GM19395 (cell line): ENCODE results near the gene RPS6KA4.
"Not testable (repeated sequence)": the region's sequence is repeated elsewhere in the genome, so short reads cannot be mapped to it uniquely, and the experiment has no call there.

Experiments
- ATAC-seq: cut with Tn5 transposase; IDR thresholded peaks from one replicate; pipeline ENCODE4 v1.9.1; 2021; ENCODE audit warnings: mild to moderate bottlenecking, moderate library complexity; ENCODE audit not compliant: unreplicated experiment

Gene RPS6KA4

GRCh38 chr11:64413417-64413816, 54.5 kb downstream of the RPS6KA4 start:
- no peak for ATAC-seq

GRCh38 chr11:64415286-64415685, 56.3 kb downstream of the RPS6KA4 start:
- no peak for ATAC-seq

GRCh38 chr11:64415996-64416728, 57.2 kb downstream of the RPS6KA4 start:
- ATAC-seq = no peak

DNA sequence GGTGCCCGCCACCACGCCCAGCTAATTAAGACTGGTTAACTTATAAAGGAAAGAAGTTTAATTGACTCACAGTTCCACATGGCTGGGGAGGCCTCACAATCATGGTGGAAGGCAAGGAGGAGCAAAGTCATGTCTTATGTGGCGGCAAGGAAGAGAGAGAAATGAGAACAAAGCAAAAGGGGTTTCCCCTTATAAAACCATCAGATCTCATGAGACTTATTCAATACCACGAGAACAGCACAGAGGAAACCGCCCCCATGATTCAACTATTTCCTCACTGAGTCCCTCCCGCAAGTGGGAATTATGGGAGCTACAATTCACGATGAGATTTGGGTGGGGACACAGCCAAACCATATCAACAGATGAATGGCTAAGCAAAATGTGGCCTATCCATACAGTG, 59.3 kb downstream of the RPS6KA4 start:
- ATAC-seq = not testable (repeated sequence)

DNA sequence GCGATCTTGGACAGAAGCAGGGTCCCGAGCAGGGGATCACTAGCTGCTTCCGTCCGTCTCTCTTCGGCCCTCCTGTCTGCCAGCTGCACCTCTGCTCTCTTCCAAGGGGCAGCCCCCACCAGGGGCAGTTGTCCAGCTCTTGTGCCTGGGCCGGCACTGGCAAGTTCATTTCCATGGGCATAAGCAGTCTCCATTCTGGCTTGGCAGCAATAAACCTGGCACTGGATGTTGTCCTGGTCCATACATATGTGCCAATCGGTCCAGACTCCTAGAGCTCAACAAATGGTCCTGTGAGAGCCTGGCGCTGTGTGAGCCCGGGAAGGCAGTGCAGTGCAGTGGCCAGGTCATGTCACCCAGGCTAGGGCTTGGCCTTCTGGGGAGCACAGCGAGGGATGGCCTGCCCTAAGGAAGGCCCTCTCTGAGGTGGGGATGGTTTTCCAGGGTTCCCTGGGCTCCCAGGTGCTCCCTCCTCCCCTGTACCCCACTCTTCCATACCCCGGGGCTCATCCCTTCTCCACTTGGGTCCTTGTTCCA, 60.4 kb downstream of the RPS6KA4 start:
- ATAC-seq = no peak

DNA sequence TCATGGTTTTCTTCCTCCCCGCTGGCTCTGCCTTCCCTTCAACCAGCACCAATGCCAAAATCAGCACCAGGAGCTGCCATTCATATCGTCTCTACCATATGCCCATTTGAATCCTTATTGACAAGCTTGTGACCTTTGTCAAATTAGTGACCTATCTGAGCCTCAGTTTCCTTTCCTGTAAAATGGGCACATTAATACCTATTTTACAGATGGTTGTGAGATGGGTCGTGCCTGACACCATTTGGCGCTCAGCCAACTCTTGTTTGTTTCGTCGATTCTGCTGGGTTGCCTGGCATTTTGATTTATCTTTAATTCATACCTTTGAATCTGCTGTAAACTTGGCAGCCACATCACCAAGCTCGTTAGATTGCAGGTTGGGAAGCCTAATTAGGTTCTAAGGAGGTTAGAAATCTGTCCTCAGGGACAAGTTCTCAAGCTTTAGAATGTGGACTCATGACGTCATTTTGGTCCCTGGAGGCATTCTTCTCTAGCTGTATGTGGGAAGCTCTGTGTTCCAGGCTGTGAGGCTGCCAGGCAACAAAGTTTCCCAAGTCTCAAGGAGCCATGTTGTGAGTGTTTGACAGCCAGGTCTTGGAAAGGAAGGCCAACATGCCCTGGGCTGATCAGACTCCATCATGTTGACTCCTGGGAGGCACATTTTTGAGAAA, 61.0 kb downstream of the RPS6KA4 start:
- ATAC-seq = no peak
